GM06990 (cell line): ENCODE results near the gene PLCG2.

Experiments
- DNase-seq: peaks from one replicate; pipeline ENCODE4 v3.0.0-alpha.2; 2011; ENCODE audit not compliant: insufficient read length; ENCODE audit errors: extremely low read depth
- H3K27me3 ChIP-seq: replicated peaks from 2 replicates; pipeline ENCODE4 v1.6.0; 2011; ENCODE audit warnings: low read length; ENCODE audit not compliant: control insufficient read depth, insufficient read depth
- H3K36me3 ChIP-seq: 2 replicates; pipeline ENCODE4 v1.5.1; 2011; ENCODE audit warnings: low read length; ENCODE audit not compliant: control insufficient read depth, insufficient read depth
- H3K4me3 ChIP-seq: replicated peaks from 2 replicates; pipeline ENCODE4 v1.5.1; 2011; ENCODE audit warnings: low read depth, mild to moderate bottlenecking, control low read depth, low read length
- CTCF ChIP-seq: IDR thresholded peaks from 2 replicates; pipeline ENCODE4 v1.5.1; 2011; ENCODE audit warnings: low read length, control low read depth, mild to moderate bottlenecking, inconsistent platforms; ENCODE audit not compliant: insufficient read depth, poor library complexity, severe bottlenecking

PLCG2 gene

GRCh38 chr16:81803332-81803731, 24.2 kb downstream of the PLCG2 start:
- no peak for TF ChIP-seq CTCF
- Histone ChIP-seq H3K4me3 (no peak overlapping the region), H3K27me3 (no peaks in the 10 kb centered on the region), H3K36me3 (peaks cover 16% of the 10 kb centered on the region)
- DNase-seq: no peak

- Histone ChIP-seq H3K36me3 (peaks cover 16% of the 10 kb centered on the region), H3K4me3 (no peak overlapping the region), H3K27me3 (no peaks in the 10 kb centered on the region)
- DNase-seq: no peak
- no peak for TF ChIP-seq CTCF
These were observed 25.1 kb downstream of the PLCG2 start for GRCh38 chr16:81804134-81804610.

- Histone ChIP-seq H3K36me3 (peaks cover 11% of the 10 kb centered on the region), H3K4me3 (no peak overlapping the region), H3K27me3 (no peaks in the 10 kb centered on the region)
- TF ChIP-seq CTCF: no peak
- no peak for DNase-seq
These were observed 27.6 kb downstream of the PLCG2 start for GRCh38 chr16:81806696-81807095.

- no peak for TF ChIP-seq CTCF
- DNase-seq: no peak
- H3K36me3 ChIP-seq: peaks cover 11% of the 10 kb centered on the region
- no peaks in the 10 kb centered on the region for H3K27me3 ChIP-seq
- no peak overlapping the region for H3K4me3 ChIP-seq
These were observed 28.8 kb downstream of the PLCG2 start for GRCh38 chr16:81807767-81808358.

- Histone ChIP-seq H3K36me3 (peaks cover 8% of the 10 kb centered on the region; the same call in 1 of the 2 replicates), H3K27me3 (no peaks in the 10 kb centered on the region), H3K4me3 (peak overlapping the region; percentile 34)
- DNase-seq: peak; percentile 87
- TF ChIP-seq CTCF: no peak
These were observed 29.9 kb downstream of the PLCG2 start for GRCh38 chr16:81808933-81809480.
